Measurements from ENCODE around the gene TMC2.

GRCh38 chr20:2545594-2545993 is 9.2 kb downstream of the TMC2 start:
- TF ChIP-seq, protein P1, sequence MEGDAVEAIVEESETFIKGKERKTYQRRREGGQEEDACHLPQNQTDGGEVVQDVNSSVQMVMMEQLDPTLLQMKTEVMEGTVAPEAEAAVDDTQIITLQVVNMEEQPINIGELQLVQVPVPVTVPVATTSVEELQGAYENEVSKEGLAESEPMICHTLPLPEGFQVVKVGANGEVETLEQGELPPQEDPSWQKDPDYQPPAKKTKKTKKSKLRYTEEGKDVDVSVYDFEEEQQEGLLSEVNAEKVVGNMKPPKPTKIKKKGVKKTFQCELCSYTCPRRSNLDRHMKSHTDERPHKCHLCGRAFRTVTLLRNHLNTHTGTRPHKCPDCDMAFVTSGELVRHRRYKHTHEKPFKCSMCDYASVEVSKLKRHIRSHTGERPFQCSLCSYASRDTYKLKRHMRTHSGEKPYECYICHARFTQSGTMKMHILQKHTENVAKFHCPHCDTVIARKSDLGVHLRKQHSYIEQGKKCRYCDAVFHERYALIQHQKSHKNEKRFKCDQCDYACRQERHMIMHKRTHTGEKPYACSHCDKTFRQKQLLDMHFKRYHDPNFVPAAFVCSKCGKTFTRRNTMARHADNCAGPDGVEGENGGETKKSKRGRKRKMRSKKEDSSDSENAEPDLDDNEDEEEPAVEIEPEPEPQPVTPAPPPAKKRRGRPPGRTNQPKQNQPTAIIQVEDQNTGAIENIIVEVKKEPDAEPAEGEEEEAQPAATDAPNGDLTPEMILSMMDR (IDR thresholded peaks at IDR 0.05): no peak
- TF ChIP-seq TCF7L2 (IDR thresholded peaks at IDR 0.05; ENCODE audit: low read depth, low read length): no peak
